Measurements from ENCODE around the gene ACTC1.

- TF ChIP-seq CTCF (IDR thresholded peaks at IDR 0.05; ENCODE audit: low read depth, low read length) (no peak), EZH2phosphoT487 (IDR thresholded peaks at IDR 0.05; ENCODE audit: low read depth) (no peak)
These were observed 8.8 kb upstream of the ACTC1 start for GRCh38 chr15:34804113-34804512.
